ENCODE measurements around the gene CORO7.

DNA sequence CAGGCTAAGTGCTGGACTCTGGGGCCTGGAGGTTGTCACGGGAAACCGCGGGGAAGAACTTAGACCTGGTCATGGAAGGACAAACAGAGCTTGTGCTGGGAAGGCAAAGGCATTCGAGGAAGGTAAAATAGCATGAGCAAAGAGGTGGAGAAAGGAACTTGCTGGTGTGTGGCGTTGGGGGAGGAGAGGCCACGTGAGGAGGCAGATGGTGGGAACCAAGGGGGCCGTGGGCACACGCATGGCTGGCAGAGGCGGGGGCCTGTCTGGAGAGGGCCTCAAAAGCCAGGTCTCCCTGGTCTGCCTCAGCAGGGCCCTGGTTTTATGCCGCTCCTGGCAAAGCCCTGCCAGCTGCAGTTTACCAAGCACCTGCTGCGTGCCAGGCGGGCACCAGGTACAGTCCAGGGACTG, 15.3 kb downstream of the CORO7 start:
- TF ChIP-seq, protein P1, sequence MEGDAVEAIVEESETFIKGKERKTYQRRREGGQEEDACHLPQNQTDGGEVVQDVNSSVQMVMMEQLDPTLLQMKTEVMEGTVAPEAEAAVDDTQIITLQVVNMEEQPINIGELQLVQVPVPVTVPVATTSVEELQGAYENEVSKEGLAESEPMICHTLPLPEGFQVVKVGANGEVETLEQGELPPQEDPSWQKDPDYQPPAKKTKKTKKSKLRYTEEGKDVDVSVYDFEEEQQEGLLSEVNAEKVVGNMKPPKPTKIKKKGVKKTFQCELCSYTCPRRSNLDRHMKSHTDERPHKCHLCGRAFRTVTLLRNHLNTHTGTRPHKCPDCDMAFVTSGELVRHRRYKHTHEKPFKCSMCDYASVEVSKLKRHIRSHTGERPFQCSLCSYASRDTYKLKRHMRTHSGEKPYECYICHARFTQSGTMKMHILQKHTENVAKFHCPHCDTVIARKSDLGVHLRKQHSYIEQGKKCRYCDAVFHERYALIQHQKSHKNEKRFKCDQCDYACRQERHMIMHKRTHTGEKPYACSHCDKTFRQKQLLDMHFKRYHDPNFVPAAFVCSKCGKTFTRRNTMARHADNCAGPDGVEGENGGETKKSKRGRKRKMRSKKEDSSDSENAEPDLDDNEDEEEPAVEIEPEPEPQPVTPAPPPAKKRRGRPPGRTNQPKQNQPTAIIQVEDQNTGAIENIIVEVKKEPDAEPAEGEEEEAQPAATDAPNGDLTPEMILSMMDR (IDR thresholded peaks at IDR 0.05): no peak
- no peak for TF ChIP-seq EP300 (IDR thresholded peaks at IDR 0.05)

All from gastroesophageal sphincter (tissue), 3 donors.